ENCODE measurements around the gene KRTAP4-5. TPM values are rescaled to one million over a fixed set of nuclear protein-coding genes. Genes with fewer than 3 reads are reported as not detected.
"Not testable (repeated sequence)": the region's sequence is repeated elsewhere in the genome, so short reads cannot be mapped to it uniquely, and the experiment has no call there.

KRTAP4-5 gene
- total RNA-seq, 4 donors from 2014 or later: 0.34 to 14.9 TPM; not detected in 2

DNA sequence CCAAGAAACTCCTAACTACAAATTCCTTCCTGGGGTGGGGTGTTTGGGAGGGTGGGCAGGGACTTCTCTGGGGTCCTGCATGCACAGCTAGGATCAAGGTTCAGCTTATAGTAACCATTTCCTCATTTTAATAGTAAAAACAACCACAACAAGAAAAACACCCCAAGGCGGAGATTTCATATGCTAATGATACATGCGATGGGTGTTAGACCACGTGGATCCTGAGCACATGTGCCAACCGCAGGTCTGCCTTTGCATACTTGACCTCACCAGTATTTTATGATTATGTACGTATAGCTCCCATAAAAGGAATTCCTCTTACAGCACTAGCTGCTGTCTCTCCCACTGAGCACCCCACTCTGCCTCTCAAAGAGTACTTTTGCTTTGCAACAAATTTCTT lies 33.3 kb downstream of the KRTAP4-5 start:
- 32 to 41% methylated on average over 5 of the region's 5 CpGs for WGBS, 2 donors
- TF ChIP-seq POLR2A (IDR thresholded peaks at IDR 0.05): no peak
- TF ChIP-seq, protein P1, sequence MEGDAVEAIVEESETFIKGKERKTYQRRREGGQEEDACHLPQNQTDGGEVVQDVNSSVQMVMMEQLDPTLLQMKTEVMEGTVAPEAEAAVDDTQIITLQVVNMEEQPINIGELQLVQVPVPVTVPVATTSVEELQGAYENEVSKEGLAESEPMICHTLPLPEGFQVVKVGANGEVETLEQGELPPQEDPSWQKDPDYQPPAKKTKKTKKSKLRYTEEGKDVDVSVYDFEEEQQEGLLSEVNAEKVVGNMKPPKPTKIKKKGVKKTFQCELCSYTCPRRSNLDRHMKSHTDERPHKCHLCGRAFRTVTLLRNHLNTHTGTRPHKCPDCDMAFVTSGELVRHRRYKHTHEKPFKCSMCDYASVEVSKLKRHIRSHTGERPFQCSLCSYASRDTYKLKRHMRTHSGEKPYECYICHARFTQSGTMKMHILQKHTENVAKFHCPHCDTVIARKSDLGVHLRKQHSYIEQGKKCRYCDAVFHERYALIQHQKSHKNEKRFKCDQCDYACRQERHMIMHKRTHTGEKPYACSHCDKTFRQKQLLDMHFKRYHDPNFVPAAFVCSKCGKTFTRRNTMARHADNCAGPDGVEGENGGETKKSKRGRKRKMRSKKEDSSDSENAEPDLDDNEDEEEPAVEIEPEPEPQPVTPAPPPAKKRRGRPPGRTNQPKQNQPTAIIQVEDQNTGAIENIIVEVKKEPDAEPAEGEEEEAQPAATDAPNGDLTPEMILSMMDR (IDR thresholded peaks at IDR 0.05): no peak
- no peak overlapping the region for H3K4me3 ChIP-seq (ENCODE audit: low read depth, poor library complexity, severe bottlenecking)
- no peak for DNase-seq (ENCODE audit: low spot score in 2 of 2)
- intact Hi-C loops (cut with DNase I; ENCODE audit: low total_unique reads): no loop called here

DNA sequence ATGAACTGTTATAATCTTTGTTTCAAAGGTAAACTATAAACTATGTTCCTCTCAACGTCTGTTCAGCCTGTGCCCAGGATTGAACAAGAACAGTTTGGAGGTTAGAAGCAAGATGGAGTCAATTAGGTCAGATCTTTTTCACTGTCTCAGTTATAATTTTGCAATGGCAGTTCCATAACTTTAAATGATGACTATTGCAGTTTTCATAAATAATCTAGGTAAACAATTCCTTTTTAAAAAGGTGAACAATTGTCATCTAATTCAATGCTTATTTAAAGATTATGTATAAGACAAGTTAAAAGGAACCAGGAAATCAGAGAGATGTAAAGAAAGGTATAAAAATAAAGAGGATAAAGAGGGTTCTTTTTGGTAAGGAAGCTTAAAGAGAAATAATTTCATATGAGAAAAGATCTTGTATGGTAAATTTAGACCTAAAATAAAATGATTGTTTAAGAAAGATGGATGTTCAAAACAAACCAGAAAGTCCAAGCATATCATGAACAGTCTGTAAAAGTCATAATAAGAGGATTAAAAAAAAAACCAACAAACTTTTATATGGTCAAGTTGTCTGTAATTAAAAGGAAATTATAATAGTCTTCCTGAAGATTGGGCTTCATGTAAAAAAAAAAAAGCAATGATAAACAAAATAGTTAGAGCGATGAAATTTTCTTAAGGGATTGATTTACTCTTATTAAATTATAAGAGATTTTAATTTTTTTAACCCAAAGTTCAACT lies 38.3 kb downstream of the KRTAP4-5 start:
- TF ChIP-seq POLR2A (IDR thresholded peaks at IDR 0.05): no peak
- TF ChIP-seq, protein P1 (IDR thresholded peaks at IDR 0.05): no peak
- WGBS, 2 donors: 82 to 85% methylated on average over 2 of the region's 2 CpGs
- H3K4me3 ChIP-seq (ENCODE audit: low read depth, poor library complexity, severe bottlenecking): no peak overlapping the region
- no peak for DNase-seq (ENCODE audit: low spot score in 2 of 2)
- intact Hi-C loops (cut with DNase I; ENCODE audit: low total_unique reads): no loop called here

DNA sequence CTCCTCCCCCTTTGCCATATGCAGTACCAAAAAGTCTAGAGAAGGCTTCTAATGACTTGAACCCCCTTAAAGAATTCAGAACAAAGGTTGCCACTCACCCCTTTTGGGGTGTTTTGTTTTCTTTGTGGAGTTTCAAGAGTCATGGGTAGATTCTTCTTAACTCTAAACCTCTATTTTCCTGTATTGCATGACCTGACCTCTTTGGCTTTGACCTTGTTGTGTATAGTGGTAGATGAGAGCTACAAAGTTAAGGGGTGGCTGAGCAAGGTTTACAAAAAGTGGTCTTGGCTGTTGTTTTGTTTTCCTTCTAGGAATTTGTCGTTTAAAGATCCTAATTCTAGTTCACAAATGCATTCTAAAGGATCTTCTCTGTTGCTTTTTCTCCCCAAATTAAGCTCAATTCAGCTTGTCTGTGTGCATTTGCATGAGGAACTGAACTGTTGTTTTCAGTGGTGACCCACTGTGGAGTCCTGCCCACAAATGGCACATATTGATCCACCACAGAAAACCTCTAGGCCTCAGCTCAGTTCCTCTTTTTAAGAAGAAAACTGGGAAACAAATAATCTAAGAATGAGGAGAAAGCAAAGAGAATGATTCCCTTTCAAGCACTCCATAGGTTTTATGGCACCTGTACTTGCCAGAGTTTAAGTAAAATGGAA lies 40.8 kb downstream of the KRTAP4-5 start:
- H3K4me3 ChIP-seq (ENCODE audit: low read depth, poor library complexity, severe bottlenecking); intact Hi-C loops (cut with DNase I; ENCODE audit: low total_unique reads); DNase-seq (ENCODE audit: low spot score in 2 of 2): not testable (repeated sequence)
- 0% methylated on average over 1 of the region's 1 CpG for WGBS, 2 donors

GRCh38 chr17:41107941-41108450 lies 41.6 kb downstream of the KRTAP4-5 start:
- TF ChIP-seq, protein P1 (IDR thresholded peaks at IDR 0.05): no peak
- TF ChIP-seq POLR2A (IDR thresholded peaks at IDR 0.05): no peak
- no peak overlapping the region for H3K4me3 ChIP-seq (ENCODE audit: low read depth, poor library complexity, severe bottlenecking)
- intact Hi-C loops (cut with DNase I; ENCODE audit: low total_unique reads): no loop called here
- 78 to 91% methylated on average over 1 of the region's 1 CpG for WGBS, 2 donors
- no peak for DNase-seq (ENCODE audit: low spot score in 2 of 2)

DNA sequence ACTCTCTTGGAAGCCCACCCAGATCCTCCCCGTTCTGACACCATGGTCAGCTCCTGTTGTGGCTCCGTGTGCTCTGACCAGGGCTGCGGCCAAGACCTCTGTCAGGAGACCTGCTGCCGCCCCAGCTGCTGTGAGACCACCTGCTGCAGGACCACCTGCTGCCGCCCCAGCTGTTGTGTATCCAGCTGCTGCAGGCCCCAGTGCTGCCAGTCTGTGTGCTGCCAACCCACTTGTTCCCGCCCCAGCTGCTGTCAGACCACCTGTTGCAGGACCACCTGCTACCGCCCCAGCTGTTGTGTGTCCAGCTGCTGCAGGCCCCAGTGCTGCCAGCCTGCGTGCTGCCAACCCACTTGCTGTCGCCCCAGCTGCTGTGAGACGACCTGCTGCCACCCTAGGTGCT lies 44.3 kb downstream of the KRTAP4-5 start, which contains the start of gene KRTAP4-9:
KRTAP4-9 (plus strand) TSS at position 43 of the 400 bp plus-strand sequence; CDS start at position 43, 0 bp downstream.
- DNase-seq (ENCODE audit: low spot score in 2 of 2); intact Hi-C loops (cut with DNase I; ENCODE audit: low total_unique reads): not testable (repeated sequence)
- 69 to 71% methylated on average over 4 to 10 of the region's 10 CpGs for WGBS, 2 donors

DNA sequence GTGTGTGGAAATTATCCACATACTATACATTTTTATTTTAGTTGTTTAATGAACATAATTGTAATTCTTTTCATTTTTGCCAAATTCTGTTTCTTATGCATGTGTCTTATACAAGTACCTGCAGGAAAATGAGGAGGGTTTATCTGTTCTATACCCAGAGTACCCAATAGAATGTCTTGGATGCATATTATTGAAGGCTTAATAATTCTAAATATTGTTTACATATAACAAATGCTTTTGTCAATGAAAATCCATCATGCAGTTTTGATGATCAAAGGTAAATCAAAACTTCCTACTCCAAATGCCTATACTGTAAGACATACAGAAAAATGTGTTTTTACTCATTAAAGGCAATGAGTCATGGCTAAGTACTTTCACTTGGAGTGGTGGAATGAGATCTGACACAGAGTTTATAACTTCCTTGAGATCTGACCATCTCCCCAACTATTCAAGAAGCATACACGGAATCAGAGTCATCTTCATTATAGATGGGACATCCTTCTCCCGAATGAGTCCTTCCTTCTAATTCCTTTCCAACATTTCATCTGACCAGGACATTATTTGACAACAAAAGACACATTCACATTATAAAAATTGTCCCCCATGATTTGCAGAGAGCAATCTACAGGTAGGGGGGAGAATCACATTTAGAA lies 45.1 kb downstream of the KRTAP4-5 start:
- WGBS, 2 donors: 49 to 64% methylated on average over 2 of the region's 2 CpGs
- DNase-seq (ENCODE audit: low spot score in 2 of 2); intact Hi-C loops (cut with DNase I; ENCODE audit: low total_unique reads); H3K4me3 ChIP-seq (ENCODE audit: low read depth, poor library complexity, severe bottlenecking): not testable (repeated sequence)

More for the DNA sequence above, 44.3 kb downstream of the KRTAP4-5 start, which contains the start of gene KRTAP4-9:
- not testable (repeated sequence) for H3K4me3 ChIP-seq (ENCODE audit: low read depth, poor library complexity, severe bottlenecking)

GRCh38 chr17:41103896-41104295 lies 45.7 kb downstream of the KRTAP4-5 start:
- TF ChIP-seq, protein P1 (IDR thresholded peaks at IDR 0.05): no peak
- TF ChIP-seq POLR2A (IDR thresholded peaks at IDR 0.05): no peak
- no peak for DNase-seq (ENCODE audit: low spot score in 2 of 2)
- no peak overlapping the region for H3K4me3 ChIP-seq (ENCODE audit: low read depth, poor library complexity, severe bottlenecking)
- WGBS, 2 donors: 87 to 97% methylated on average over 1 of the region's 1 CpG
- intact Hi-C loops (cut with DNase I; ENCODE audit: low total_unique reads): no loop called here

Data from lower leg skin (tissue), 4 donors.